Vagina (tissue), 2 donors: ENCODE measurements around the gene NFYB. TPM values are rescaled to one million over a fixed set of nuclear protein-coding genes. Genes with fewer than 3 reads are reported as not detected.
A peak's percentile ranks its signal among the peaks of the same experiment; 100 is the strongest.

Source experiments
- DNase-seq, 2 donors: peaks; one replicate each; pipeline ENCODE4 v3.0.0-alpha.2; 2017; ENCODE audit errors: extremely low spot score in 2 of 2
- H3K27ac ChIP-seq: fragments of 200-600 bp; sonication (generic); one replicate; pipeline ENCODE4 v1.5.1; 2019
- H3K27me3 ChIP-seq: fragments of 200-600 bp; sonication (generic); one replicate; pipeline ENCODE4 v1.5.1; 2019
- H3K36me3 ChIP-seq, 2 donors: fragments of 200-600 bp; sonication (generic); one replicate each; pipeline ENCODE4 v1.5.1; 2017 to 2019
- H3K4me1 ChIP-seq: fragments of 200-600 bp; sonication (generic); one replicate; pipeline ENCODE4 v1.5.1; 2019
- H3K4me3 ChIP-seq, 2 donors: fragments of 200-600 bp; sonication (generic); 1 replicate in 1 of 2; 2 replicates in 1 of 2; pipeline ENCODE4 v1.5.1; 2016 to 2019
- H3K9me3 ChIP-seq: fragments of 200-600 bp; sonication (generic); one replicate; pipeline ENCODE4 v1.5.1; 2019
- CTCF ChIP-seq, 3 experiments: fragments of 450-650 bp in 2 of 3; fragments of 200-600 bp in 1 of 3; sonication (generic) in 1 of 3; IDR thresholded peaks; one replicate each; pipeline ENCODE4 v1.5.1; 2017 to 2019; ENCODE audit warnings: antibody characterized with exemption in 3 of 3, mild to moderate bottlenecking in 2 of 3, moderate library complexity in 2 of 3
- POLR2A ChIP-seq, 2 donors: fragments of 450-650 bp; IDR thresholded peaks; one replicate each; pipeline ENCODE4 v1.6.1; 2017; ENCODE audit warnings: antibody characterized with exemption in 2 of 2, mild to moderate bottlenecking in 2 of 2, moderate library complexity in 2 of 2
- POLR2AphosphoS5 ChIP-seq, 2 donors: sonication (generic); formaldehyde crosslinking; IDR thresholded peaks; one replicate each; pipeline ENCODE4 v1.9.0; 2017; ENCODE audit warnings: antibody characterized with exemption in 2 of 2, mild to moderate bottlenecking in 2 of 2, low read depth in 1 of 2; ENCODE audit not compliant: insufficient read depth in 1 of 2
- intact Hi-C: fragments of 100-400 bp; cut with DNase I; formaldehyde crosslinking; loops from one replicate; pipeline ENCODE4 v1.15.1; 2023
- total RNA-seq: library from RNA; depleted of rRNA; stranded (reverse); fragments of >200 nt; gene quantifications from one replicate; pipeline ENCODE4 v1.2.3, GENCODE V29; 2016

NFYB gene
- 32.9 TPM for total RNA-seq

DNA sequence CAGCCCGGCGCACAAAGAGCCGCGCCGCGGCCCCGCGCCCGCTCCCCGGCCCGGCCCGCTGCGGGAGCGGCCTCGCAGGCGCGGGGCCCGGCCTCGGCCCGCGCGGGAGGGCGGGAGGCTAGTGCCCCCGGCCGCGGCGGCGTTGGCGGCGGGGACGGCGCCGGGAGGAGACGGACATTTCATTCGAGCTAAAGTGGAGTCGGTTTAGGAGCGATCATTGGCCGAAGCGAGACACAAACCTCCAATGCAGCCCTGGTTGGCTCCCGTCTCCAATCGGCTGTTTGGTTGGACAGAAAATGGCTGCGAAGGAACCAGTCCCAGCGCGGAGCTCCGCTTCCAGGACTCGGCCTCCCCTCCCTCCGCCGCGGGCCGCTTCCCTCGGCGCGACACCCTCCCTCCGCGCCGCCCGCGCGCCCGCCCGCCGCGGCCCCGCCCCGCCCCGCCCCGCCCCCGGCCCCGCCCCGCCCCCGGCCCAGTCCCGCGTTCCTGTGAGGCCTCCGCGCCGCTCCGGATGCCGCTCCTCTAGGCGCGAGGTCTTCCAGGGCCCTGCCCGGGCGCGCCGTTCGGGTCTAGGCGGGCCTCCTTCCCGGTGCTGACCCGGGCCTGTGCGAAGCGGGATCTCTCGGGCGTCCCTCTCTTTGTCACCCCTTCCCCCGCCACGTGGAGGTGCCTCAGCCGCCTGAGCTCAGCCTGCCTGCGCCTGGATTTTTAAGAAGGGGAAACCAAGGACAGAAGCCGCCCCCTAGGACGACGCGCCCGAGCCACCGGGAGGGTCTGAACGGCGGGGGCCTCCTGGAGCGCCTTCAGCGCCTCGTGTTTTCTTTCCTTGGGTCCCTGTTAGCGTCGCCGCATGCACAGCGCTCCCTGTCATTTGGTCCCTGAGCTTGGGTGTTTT, at the start of gene NFYB:
TSS of gene NFYB (minus strand) at position 309 of the 895 bp plus-strand sequence. CDS start 2,757 bp downstream, outside the sequence.
- peak in 1 of 2 donors; percentile 93 for DNase-seq
- intact Hi-C loops, result no loop called here
- H3K27ac ChIP-seq, result peak within 1 kb of the TSS; percentile 89
- peaks cover 43% of the 10 kb centered on the region for H3K4me1 ChIP-seq
- H3K36me3 ChIP-seq, result no peaks in the 10 kb centered on the region
- H3K27me3 ChIP-seq, result no peaks in the 10 kb centered on the region
- H3K9me3 ChIP-seq, result no peaks in the 10 kb centered on the region
- peak within 1 kb of the TSS; percentile 58 to 92 for H3K4me3 ChIP-seq
- TF ChIP-seq CTCF (IDR thresholded peaks at IDR 0.05) (no peak), POLR2AphosphoS5 (IDR thresholded peaks at IDR 0.05; ENCODE audit: insufficient read depth in 1 of 2, low read depth in 1 of 2) (peak; percentile 30 to 64), POLR2A (IDR thresholded peaks at IDR 0.05) (peak in 1 of 2 donors; percentile 75)

- Histone ChIP-seq H3K4me3 (no peak overlapping the region), H3K27ac (no peak overlapping the region), H3K4me1 (peaks cover under 1% of the 10 kb centered on the region), H3K36me3 (no peaks in the 10 kb centered on the region), H3K27me3 (no peaks in the 10 kb centered on the region), H3K9me3 (no peaks in the 10 kb centered on the region)
- no peak for TF ChIP-seq POLR2AphosphoS5 (IDR thresholded peaks at IDR 0.05; ENCODE audit: insufficient read depth in 1 of 2, low read depth in 1 of 2)
- TF ChIP-seq POLR2A (IDR thresholded peaks at IDR 0.05), result no peak
- no peak for TF ChIP-seq CTCF (IDR thresholded peaks at IDR 0.05)
- intact Hi-C loops, result no loop called here
- DNase-seq, result peak in 1 of 2 donors; percentile 52
Measured at GRCh38 chr12:104187446-104188155, 49.6 kb upstream of the NFYB start.

DNA sequence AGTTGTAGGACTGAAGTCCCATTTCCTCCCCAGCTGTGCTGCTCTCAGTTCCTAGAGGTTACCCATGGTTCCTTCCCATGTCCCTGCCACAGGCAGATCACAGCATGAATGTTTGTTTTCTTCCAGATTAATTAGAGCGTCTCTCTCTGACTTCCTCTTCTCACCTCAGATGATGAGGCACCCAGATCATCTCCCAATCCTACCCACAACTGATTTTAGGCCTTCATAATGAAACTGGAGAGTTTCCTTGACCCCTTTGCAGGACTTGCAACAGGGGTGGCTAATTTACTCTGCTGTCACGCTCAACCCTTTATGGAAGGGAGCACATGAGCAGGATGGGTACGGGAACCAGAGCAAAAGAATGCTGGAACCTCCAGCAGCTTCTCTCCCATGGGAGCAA, 45.4 kb upstream of the NFYB start:
- H3K4me3 ChIP-seq, result no peak overlapping the region
- intact Hi-C loops, result no loop called here
- no peaks in the 10 kb centered on the region for H3K27me3 ChIP-seq
- no peaks in the 10 kb centered on the region for H3K9me3 ChIP-seq
- no peak for DNase-seq
- H3K36me3 ChIP-seq, result no peaks in the 10 kb centered on the region
- no peak for TF ChIP-seq POLR2A (IDR thresholded peaks at IDR 0.05)
- no peak for TF ChIP-seq POLR2AphosphoS5 (IDR thresholded peaks at IDR 0.05; ENCODE audit: insufficient read depth in 1 of 2, low read depth in 1 of 2)
- H3K4me1 ChIP-seq, result peaks cover 42% of the 10 kb centered on the region
- no peak overlapping the region for H3K27ac ChIP-seq

DNA sequence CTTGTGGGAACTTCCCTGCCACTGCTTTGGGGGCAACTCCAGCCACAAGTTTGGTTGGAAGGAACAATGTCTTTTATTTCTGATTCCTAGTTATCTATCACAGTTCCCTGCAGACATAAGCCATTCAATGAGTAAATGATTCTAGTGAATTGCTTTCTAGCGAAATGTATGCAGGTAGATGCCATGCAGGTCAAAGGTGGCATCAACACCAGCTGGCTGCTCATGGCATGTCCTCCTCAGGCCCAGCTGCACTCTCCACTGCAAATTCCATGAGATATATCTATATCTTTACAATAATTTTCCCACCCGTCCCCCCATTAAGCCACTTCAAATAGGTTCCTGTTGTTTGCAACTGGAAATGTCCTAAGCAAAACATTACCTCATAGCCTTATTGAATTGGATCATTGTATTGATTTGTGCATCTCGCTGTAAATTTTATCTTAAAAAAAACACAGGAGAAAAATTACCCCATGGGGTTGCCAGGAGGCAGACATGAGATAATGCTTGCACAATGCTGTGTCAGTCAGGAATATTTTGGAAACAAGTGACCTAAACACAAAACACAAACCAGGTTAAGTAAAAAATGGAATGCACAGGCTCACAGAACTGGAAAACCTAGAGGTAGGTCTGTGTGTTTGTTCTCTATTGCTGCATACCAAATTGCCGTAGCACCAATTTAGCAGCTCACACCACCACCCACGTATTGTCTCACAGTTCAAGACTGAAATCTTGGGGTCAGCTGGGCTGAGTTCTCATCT, 44.8 kb upstream of the NFYB start:
- DNase-seq, result no peak
- H3K36me3 ChIP-seq, result no peaks in the 10 kb centered on the region
- peaks cover 47% of the 10 kb centered on the region for H3K4me1 ChIP-seq
- H3K9me3 ChIP-seq, result no peaks in the 10 kb centered on the region
- no peak overlapping the region for H3K4me3 ChIP-seq
- no peak for TF ChIP-seq POLR2A (IDR thresholded peaks at IDR 0.05)
- TF ChIP-seq POLR2AphosphoS5 (IDR thresholded peaks at IDR 0.05; ENCODE audit: insufficient read depth in 1 of 2, low read depth in 1 of 2), result no peak
- no peak for TF ChIP-seq CTCF (IDR thresholded peaks at IDR 0.05)
- H3K27ac ChIP-seq, result peak overlapping the region; percentile 83
- intact Hi-C loops, result no loop called here
- no peaks in the 10 kb centered on the region for H3K27me3 ChIP-seq

DNA sequence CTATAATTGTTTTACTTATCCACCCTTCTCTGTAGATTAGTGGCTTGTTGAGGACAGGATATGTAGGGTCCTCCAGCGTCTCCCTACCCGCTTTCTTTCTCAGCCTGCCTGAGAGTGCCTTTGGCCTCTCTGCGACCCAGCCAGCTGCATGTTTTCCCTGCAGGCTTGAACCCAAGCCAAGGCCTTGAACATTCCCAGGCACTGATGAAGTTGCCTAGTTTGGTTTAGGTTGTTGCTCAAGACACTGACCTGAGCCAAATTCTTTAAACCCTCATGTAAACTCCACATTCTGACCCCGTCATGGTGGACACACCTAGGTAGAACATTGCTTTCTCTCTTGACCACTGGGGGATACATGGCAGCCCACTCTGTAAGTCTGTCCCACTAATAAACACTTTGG, 44.1 kb upstream of the NFYB start:
- Histone ChIP-seq H3K4me1 (peaks cover 50% of the 10 kb centered on the region), H3K27ac (peak overlapping the region; percentile 83), H3K36me3 (no peaks in the 10 kb centered on the region), H3K9me3 (no peaks in the 10 kb centered on the region), H3K27me3 (no peaks in the 10 kb centered on the region), H3K4me3 (no peak overlapping the region)
- intact Hi-C loops, result no loop called here
- TF ChIP-seq CTCF (IDR thresholded peaks at IDR 0.05) (no peak), POLR2AphosphoS5 (IDR thresholded peaks at IDR 0.05; ENCODE audit: insufficient read depth in 1 of 2, low read depth in 1 of 2) (peak; percentile 42 to 68), POLR2A (IDR thresholded peaks at IDR 0.05) (no peak)
- DNase-seq, result no peak
